HK-2 (cell line): ENCODE results near the gene IL31RA.
"Not testable (repeated sequence)": the region's sequence is repeated elsewhere in the genome, so short reads cannot be mapped to it uniquely, and the experiment has no call there.

Experiments used
- DNase-seq: peaks from one replicate; pipeline ENCODE4 v3.0.0-alpha.2; 2018; ENCODE audit not compliant: unreplicated experiment

IL31RA gene

GRCh38 chr5:55925712-55926111, 74.6 kb downstream of the IL31RA start:
- no peak for DNase-seq

GRCh38 chr5:55926476-55926875, 75.3 kb downstream of the IL31RA start:
- DNase-seq: no peak

GRCh38 chr5:55927861-55928655, 76.9 kb downstream of the IL31RA start:
- no peak for DNase-seq

- no peak for DNase-seq
Measured at GRCh38 chr5:55929020-55929799, 78.1 kb downstream of the IL31RA start.

- DNase-seq: no peak
Measured at GRCh38 chr5:55932700-55933099, 81.5 kb downstream of the IL31RA start.

GRCh38 chr5:55933377-55934114, 82.4 kb downstream of the IL31RA start:
- no peak for DNase-seq

- DNase-seq: no peak
Measured at GRCh38 chr5:55934115-55934613, 83.0 kb downstream of the IL31RA start.

- no peak for DNase-seq
Measured at GRCh38 chr5:55934720-55935119, 83.6 kb downstream of the IL31RA start.

- DNase-seq: no peak
Measured at GRCh38 chr5:55935371-55935770, 84.2 kb downstream of the IL31RA start.

- DNase-seq: peak; percentile 45
Measured at GRCh38 chr5:55936100-55936693, 85.0 kb downstream of the IL31RA start.

GRCh38 chr5:55937598-55937997, 86.4 kb downstream of the IL31RA start:
- not testable (repeated sequence) for DNase-seq

- DNase-seq: not testable (repeated sequence)
Measured at GRCh38 chr5:55941154-55941553, 90.0 kb downstream of the IL31RA start.

GRCh38 chr5:55959208-55959607, 108.1 kb downstream of the IL31RA start:
- no peak for DNase-seq

GRCh38 chr5:55960779-55961178, 109.6 kb downstream of the IL31RA start:
- DNase-seq: no peak

GRCh38 chr5:55965525-55965924, 114.4 kb downstream of the IL31RA start:
- DNase-seq: no peak

- no peak for DNase-seq
Measured at GRCh38 chr5:55966284-55966683, 115.1 kb downstream of the IL31RA start.

- DNase-seq: no peak
Measured at GRCh38 chr5:55969956-55970355, 118.8 kb downstream of the IL31RA start.
